ENCODE data around the gene VPS13D. TPM values are rescaled to one million over a fixed set of nuclear protein-coding genes. Genes with fewer than 3 reads are reported as not detected.

VPS13D gene
- total RNA-seq, 1 experiment from 2014 or later: 20.2 TPM

GRCh38 chr1:12548973-12549459, 319.2 kb downstream of the VPS13D start:
- H3K18ac ChIP-seq (ENCODE audit: insufficient read length, low read depth, low read length): no peak overlapping the region
- Mint-ChIP-seq H3K4me3 (no peak overlapping the region), H3K27me3 (ENCODE audit: low read depth) (no peaks in the 10 kb centered on the region; the same call in none of the 2 replicates), H3K27ac (no peak overlapping the region), H3K36me3 (ENCODE audit: insufficient read depth in 1 of 3, low read depth in 3 of 3) (peaks cover 0 to 1% (median 0%) of the 10 kb centered on the region in 3 experiments; a peak in 1 of 7 replicates), H3K9me3 (no peaks in the 10 kb centered on the region; a peak in 1 of 5 replicates), H3K4me1 (peaks cover 19 to 29% of the 10 kb centered on the region in 2 experiments)
- H3K4me2 ChIP-seq (ENCODE audit: insufficient read depth, insufficient read length, low read length): no peak overlapping the region
- no peak overlapping the region for H2AK5ac ChIP-seq (ENCODE audit: insufficient read length, low read length)
- no peak overlapping the region for H2AFZ ChIP-seq (ENCODE audit: low read length)
- H3K56ac ChIP-seq (ENCODE audit: insufficient read length, low read depth, low read length): no peak overlapping the region
- no peaks in the 10 kb centered on the region for H3K23me2 ChIP-seq (ENCODE audit: insufficient read length, low read depth, low read length, poor library complexity, severe bottlenecking)
- TF ChIP-seq CTCF (conservative IDR thresholded peaks at IDR 0.05): no peak
- H3K27ac ChIP-seq (ENCODE audit: insufficient read length, low read depth, low read length): no peak overlapping the region
- no peak overlapping the region for H2BK12ac ChIP-seq (ENCODE audit: insufficient read length, low read depth, low read length)
- no peak overlapping the region for H3K4ac ChIP-seq (ENCODE audit: low read depth, low read length)
- WGBS (ENCODE audit: extremely low coverage, insufficient read length, low lambda C conversion rate): no CpG with 5 or more reads among the region's 27 CpGs
- no peaks in the 10 kb centered on the region for H3K79me2 ChIP-seq (ENCODE audit: insufficient read depth, low read length)
- no peak overlapping the region for H4K5ac ChIP-seq (ENCODE audit: insufficient read length, low read depth, low read length)
- no peaks in the 10 kb centered on the region; the same call in 1 of the 2 replicates for H3K4me1 ChIP-seq (ENCODE audit: insufficient read depth, low read length)
- H3K14ac ChIP-seq (ENCODE audit: insufficient read depth, low read length): no peak overlapping the region; the same call in 1 of the 2 replicates
- no peak overlapping the region for H4K8ac ChIP-seq (replicated peaks; ENCODE audit: insufficient read length, low read depth, low read length)
- H4K91ac ChIP-seq (ENCODE audit: insufficient read length, low read depth, low read length): no peak overlapping the region
- no peak overlapping the region for H3K9ac ChIP-seq (ENCODE audit: extremely low read depth, insufficient read length, low read length)
- DNase-seq: no peak
- H2BK5ac ChIP-seq (ENCODE audit: insufficient read length, low read length): no peak overlapping the region
- H3K23ac ChIP-seq (ENCODE audit: insufficient read length, low read depth, low read length): no peak overlapping the region
- H3T11ph ChIP-seq (ENCODE audit: low read length): no peak overlapping the region
- no peak overlapping the region for H2BK15ac ChIP-seq (ENCODE audit: low read depth, low read length)
- H4K20me1 ChIP-seq (ENCODE audit: control insufficient read depth, insufficient read depth, insufficient read length): no peaks in the 10 kb centered on the region
- H2BK120ac ChIP-seq (ENCODE audit: low read depth, low read length, poor library complexity, severe bottlenecking): no peak overlapping the region
- H3K27me3 ChIP-seq (ENCODE audit: insufficient read depth, low read length): no peaks in the 10 kb centered on the region
- H2BK20ac ChIP-seq (ENCODE audit: low read depth, low read length, poor library complexity, severe bottlenecking): no peak overlapping the region
- H3K9me3 ChIP-seq (ENCODE audit: control insufficient read depth, low read depth, low read length): no peaks in the 10 kb centered on the region
- H3K79me1 ChIP-seq (ENCODE audit: insufficient read depth, low read depth, low read length, poor library complexity, severe bottlenecking): no peaks in the 10 kb centered on the region

Data from H9 (cell line).